ENCODE results near the gene KNCN.

Gene KNCN

GRCh38 chr1:46522184-46522968 is 29.1 kb downstream of the KNCN start:
- DNase-seq, result peak; percentile 51

- DNase-seq, result no peak
These were observed 30.0 kb downstream of the KNCN start for GRCh38 chr1:46521414-46521813.

- no peak for DNase-seq
These were observed 31.2 kb downstream of the KNCN start for GRCh38 chr1:46520063-46520911.

DNA sequence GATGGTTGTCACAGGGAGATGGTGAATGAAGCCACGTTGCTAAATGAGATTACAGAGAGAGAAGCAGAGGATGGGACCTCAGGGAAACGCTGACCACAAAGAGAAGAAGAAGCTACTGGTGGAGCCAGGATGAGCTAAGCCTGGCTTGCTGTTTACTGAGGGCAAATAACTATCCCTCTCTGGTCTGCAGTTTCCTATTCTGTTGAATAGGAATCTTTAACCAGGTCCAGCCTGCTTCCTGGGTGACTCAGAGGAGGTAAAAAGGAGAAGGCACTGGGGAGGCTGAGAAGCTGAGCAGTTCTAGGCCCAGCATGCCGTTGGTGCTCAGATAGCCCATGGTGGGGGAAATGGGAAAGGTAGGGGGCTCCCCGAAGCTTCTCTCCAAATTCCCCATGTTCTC is 32.2 kb downstream of the KNCN start:
- no peak for DNase-seq

DNA sequence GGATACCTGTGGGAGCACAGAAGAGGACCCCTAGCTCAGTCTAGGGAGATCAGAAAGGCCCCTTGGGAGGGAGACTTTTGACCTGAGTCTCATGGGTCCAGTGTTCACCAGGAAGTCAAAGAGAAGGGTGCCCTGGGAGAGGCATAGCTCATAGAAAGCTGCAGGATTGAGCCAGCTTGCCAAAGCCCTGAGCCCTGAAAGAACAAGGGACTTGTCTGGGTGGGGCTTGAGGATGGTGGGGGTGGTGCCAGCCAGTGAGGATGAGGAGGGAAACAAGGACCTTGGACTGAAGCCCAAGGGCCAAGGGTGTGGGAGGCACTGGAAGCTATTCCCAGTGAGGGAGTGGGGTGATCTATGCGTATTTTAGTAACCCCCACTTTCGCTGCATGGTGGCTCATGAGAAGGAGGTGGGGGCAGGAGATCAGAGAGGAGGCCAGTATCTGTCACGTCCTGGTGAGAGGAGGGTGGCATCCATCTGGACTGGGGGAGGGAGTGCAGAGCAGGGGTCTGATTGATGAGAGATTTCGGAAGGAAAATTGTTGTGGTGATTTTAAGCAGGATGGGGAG is 33.4 kb downstream of the KNCN start:
- no peak for DNase-seq

DNA sequence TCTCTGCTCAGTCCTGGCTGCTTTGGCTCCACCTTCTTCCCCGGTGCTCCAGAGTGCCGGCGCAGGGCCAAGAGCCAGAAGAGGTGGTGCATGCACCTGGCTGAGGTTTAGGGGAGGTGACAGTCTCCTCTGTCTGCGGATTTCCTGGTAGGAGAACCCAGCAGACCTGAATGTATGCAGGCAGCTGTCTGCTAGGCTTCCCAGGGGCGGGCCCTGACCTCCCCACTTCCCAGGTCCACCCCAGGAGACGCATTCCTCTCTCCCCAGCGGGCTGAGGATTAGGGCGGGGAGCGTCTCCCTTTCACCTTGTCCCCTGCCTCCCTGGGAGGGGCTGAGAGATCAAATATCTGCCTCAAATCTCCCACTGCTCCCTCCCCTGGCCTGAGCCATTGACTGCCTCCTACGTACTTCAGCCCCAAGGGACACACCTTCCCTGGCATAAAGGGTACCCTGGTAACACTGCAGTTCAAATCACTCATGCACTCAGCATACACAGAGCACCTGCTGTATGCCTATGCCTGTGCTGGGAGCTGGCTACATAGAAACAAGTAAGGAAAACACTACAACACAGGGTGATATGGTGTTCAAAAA is 34.3 kb downstream of the KNCN start:
- no peak for DNase-seq

DNA sequence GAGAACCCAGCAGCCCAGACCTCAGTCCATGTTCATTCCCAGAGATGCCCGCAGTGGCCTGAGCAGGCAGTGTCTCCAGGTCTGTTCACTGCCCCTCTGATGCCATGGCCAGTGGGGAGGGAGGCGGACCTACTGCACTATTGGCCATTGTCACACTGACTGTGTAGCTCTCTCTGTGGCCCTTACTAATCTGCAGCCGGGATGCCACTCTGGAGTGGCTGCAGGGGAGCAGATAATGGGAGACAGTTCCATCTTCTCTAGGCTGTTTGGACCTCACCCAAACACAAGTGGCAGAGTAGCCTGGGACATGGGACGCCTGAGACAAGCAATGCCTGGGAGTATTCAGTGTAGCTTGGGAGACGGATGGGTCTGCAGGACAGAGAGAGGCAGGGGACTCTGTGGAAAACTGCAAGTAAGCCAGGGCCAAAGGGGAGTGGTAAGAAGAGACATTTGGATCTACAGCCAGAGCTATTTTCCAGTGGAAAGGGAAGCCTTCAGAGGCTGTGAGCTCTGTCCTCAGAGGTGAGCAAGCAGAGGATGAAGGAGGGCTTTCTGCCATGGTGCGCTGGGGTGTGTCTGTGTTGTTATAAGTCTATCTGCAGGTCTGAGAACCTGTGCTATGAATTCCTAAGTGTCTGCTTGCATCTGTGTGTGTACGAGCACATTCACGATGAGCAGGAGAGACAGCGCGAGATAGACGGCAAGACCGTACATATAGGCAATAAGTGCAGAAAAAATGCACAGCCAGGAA is 35.1 kb downstream of the KNCN start:
- DNase-seq, result no peak

- no peak for DNase-seq
These were observed 35.9 kb downstream of the KNCN start for GRCh38 chr1:46515576-46515975.

GRCh38 chr1:46513536-46513935 is 37.9 kb downstream of the KNCN start:
- no peak for DNase-seq

- DNase-seq, result no peak
These were observed 38.7 kb downstream of the KNCN start for GRCh38 chr1:46512792-46513190.

GRCh38 chr1:46512135-46512791 is 39.2 kb downstream of the KNCN start:
- DNase-seq, result peak; percentile 11

- DNase-seq, result no peak
These were observed 40.5 kb downstream of the KNCN start for GRCh38 chr1:46510998-46511365.

GRCh38 chr1:46510341-46510997 is 41.0 kb downstream of the KNCN start:
- DNase-seq, result peak; percentile 9

GRCh38 chr1:46508757-46509156 is 42.7 kb downstream of the KNCN start:
- no peak for DNase-seq

- no peak for DNase-seq
These were observed 44.8 kb downstream of the KNCN start for GRCh38 chr1:46506470-46507219.

GRCh38 chr1:46503421-46503820 is 48.0 kb downstream of the KNCN start:
- no peak for DNase-seq

DNA sequence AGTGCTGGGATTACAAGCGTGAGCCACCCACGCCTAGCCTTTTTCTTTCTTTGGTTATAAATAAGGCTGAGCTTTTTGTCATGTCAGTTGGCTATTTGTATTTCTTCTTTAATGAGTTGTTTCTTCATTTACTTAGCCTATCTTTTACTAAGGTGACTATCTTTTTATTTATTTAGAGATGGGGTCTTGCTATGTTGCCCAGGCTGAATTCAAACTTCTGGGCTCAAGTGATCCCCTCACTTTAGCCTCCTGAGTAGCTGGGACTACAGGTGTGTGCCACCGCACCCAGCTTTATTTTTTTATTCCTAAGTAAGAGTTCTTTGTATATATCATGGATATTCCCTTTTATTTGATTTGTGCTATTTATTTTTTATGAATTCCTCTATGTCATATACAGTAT is 49.9 kb downstream of the KNCN start:
- no peak for DNase-seq

- DNase-seq, result no peak
These were observed 53.8 kb downstream of the KNCN start for GRCh38 chr1:46497665-46498064.

GRCh38 chr1:46497020-46497419 is 54.4 kb downstream of the KNCN start:
- no peak for DNase-seq

DNA sequence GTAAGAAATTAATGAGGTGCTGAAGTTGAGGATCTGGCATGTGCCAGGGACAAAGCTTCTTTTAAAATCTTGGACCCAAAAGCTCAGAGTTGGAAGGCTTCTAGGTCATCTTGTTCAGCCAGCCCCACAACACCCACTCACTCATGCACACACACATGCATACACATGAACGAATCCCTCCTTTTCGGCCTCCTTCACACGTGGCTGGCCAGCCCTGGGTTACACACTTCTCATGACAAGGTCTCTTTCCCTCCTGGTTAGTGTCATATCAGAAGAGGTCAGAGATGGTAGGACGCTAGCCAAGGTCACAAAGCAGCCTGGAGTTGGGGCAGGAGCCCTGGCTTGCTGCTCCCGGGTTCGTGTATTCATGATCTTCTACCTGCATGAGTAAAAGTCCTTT is 54.9 kb downstream of the KNCN start:
- no peak for DNase-seq

- DNase-seq, result no peak
These were observed 55.7 kb downstream of the KNCN start for GRCh38 chr1:46495778-46496177.
